Natural killer cell (primary cell): Measurements from ENCODE around the gene MYO1F. TPM values are rescaled to one million over a fixed set of nuclear protein-coding genes. Genes with fewer than 3 reads are reported as not detected.

Experiments used
- ATAC-seq, 3 donors: fragments of 150-1000 bp in 2 of 3; fragments of 200-7000 bp in 1 of 3; cut with Tn5 transposase; 1 replicate in 1 of 3; 2 replicates in 2 of 3; pipeline ENCODE4 v1.10.0; 2021; ENCODE audit warnings: mild to moderate bottlenecking in 2 of 3, moderate library complexity in 2 of 3
- DNase-seq, 2 donors: peaks; one replicate each; pipeline versions ENCODE4 v3.0.0 to v3.0.0-alpha.2; 2013 to 2021; ENCODE audit warnings: mixed read lengths in 1 of 2
- H3K27ac ChIP-seq: one replicate; pipeline ENCODE4 v1.5.1; 2013; ENCODE audit warnings: mild to moderate bottlenecking, low read length
- H3K27me3 ChIP-seq: one replicate; pipeline ENCODE4 v1.6.1; 2013; ENCODE audit warnings: low read length; ENCODE audit not compliant: control insufficient read depth, insufficient read depth
- H3K36me3 ChIP-seq: one replicate; pipeline ENCODE4 v1.6.1; 2013; ENCODE audit warnings: low read length; ENCODE audit not compliant: control insufficient read depth, insufficient read depth
- H3K4me1 ChIP-seq: one replicate; pipeline ENCODE4 v1.6.1; 2013; ENCODE audit warnings: low read length; ENCODE audit not compliant: control insufficient read depth, insufficient read depth
- H3K4me3 ChIP-seq: one replicate; pipeline ENCODE4 v1.5.1; 2013; ENCODE audit warnings: low read length
- H3K9me3 ChIP-seq: one replicate; pipeline ENCODE4 v1.6.1; 2013; ENCODE audit warnings: low read length; ENCODE audit not compliant: control insufficient read depth, insufficient read depth
- H3K27ac Mint-ChIP-seq, 2 donors: one replicate each; pipeline ENCODE4 v1.8.0; 2022; ENCODE audit warnings: mild to moderate bottlenecking in 2 of 2, mixed read lengths in 2 of 2, moderate library complexity in 1 of 2
- H3K27me3 Mint-ChIP-seq, 2 donors: one replicate each; pipeline ENCODE4 v1.8.0; 2022; ENCODE audit warnings: low read depth in 2 of 2, mixed read lengths in 2 of 2
- H3K36me3 Mint-ChIP-seq: one replicate; pipeline ENCODE4 v1.8.0; 2022; ENCODE audit warnings: mixed read lengths
- H3K4me1 Mint-ChIP-seq, 2 donors: one replicate each; pipeline ENCODE4 v1.8.0; 2022; ENCODE audit warnings: mixed read lengths in 2 of 2
- H3K4me3 Mint-ChIP-seq: one replicate; pipeline ENCODE4 v1.8.0; 2022; ENCODE audit warnings: mild to moderate bottlenecking, moderate library complexity, mixed read lengths
- H3K9me3 Mint-ChIP-seq, 2 donors: one replicate each; pipeline ENCODE4 v1.8.0; 2022; ENCODE audit warnings: mixed read lengths in 2 of 2
- WGBS: methylation state at CpG from one replicate; pipeline ENCODE4 v1.1.7; 2013; ENCODE audit warnings: missing lambda C conversion rate; ENCODE audit not compliant: insufficient coverage; 5-methylcytosine and 5-hydroxymethylcytosine counted together
- intact Hi-C: fragments of 100-400 bp; cut with micrococcal nuclease; formaldehyde crosslinking; loops from one replicate; pipeline ENCODE4 v1.14.2; 2022
- total RNA-seq, 4 donors: library from RNA; stranded (reverse); fragments of 120-200 nt in 1 of 4; gene quantifications; one replicate each; pipeline versions ENCODE4 v1.2.3 to v1.2.4, GENCODE V29; 2013 to 2022
- TF ChIP-seq, protein P1 (sequence below): fragments of 200-600 bp; IDR thresholded peaks from one replicate; pipeline ENCODE4 v1.8.0; 2022; ENCODE audit warnings: antibody characterized with exemption

Gene MYO1F
- total RNA-seq, 3 donors from 2014 or later (not counting 1 experiment from before 2014, with no cell fraction given), result 971 to 1,223 (median 1,014) TPM

DNA sequence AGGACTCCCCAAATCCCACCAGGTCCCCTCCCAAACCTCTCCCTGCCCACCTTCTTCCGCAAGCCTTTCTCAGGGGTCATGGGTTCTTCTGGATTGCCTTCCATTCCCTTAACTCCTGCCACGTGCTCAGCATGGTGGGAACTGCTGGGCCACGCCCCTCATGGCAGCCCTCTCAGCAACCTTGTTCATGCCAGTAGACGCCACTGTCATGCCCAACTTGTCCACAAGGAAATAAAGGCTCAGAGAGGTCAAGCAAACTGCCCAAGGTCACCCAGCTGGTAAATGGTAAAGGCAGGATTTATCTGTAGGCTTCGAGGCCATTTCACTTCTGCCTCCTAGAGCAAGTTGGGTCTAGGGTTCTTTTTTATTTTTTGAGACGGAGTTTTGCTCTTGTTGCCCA, 85.7 kb downstream of the MYO1F start:
- H3K27ac ChIP-seq, result no peak overlapping the region
- H3K9me3 ChIP-seq, result no peaks in the 10 kb centered on the region
- Mint-ChIP-seq H3K9me3 (no peaks in the 10 kb centered on the region), H3K4me1 (peaks cover 20 to 26% of the 10 kb centered on the region in 2 donors), H3K27ac (no peak overlapping the region), H3K4me3 (no peak overlapping the region), H3K27me3 (no peaks in the 10 kb centered on the region), H3K36me3 (no peaks in the 10 kb centered on the region)
- TF ChIP-seq, protein P1, sequence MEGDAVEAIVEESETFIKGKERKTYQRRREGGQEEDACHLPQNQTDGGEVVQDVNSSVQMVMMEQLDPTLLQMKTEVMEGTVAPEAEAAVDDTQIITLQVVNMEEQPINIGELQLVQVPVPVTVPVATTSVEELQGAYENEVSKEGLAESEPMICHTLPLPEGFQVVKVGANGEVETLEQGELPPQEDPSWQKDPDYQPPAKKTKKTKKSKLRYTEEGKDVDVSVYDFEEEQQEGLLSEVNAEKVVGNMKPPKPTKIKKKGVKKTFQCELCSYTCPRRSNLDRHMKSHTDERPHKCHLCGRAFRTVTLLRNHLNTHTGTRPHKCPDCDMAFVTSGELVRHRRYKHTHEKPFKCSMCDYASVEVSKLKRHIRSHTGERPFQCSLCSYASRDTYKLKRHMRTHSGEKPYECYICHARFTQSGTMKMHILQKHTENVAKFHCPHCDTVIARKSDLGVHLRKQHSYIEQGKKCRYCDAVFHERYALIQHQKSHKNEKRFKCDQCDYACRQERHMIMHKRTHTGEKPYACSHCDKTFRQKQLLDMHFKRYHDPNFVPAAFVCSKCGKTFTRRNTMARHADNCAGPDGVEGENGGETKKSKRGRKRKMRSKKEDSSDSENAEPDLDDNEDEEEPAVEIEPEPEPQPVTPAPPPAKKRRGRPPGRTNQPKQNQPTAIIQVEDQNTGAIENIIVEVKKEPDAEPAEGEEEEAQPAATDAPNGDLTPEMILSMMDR, result no peak
- ATAC-seq (no peak), DNase-seq (no peak)
- H3K27me3 ChIP-seq, result no peaks in the 10 kb centered on the region
- H3K4me3 ChIP-seq, result no peak overlapping the region
- peaks cover 39% of the 10 kb centered on the region for H3K4me1 ChIP-seq
- intact Hi-C loops, result no loop called here
- H3K36me3 ChIP-seq, result peaks cover 18% of the 10 kb centered on the region
- 93% methylated on average over 6 of the region's 6 CpGs for WGBS

DNA sequence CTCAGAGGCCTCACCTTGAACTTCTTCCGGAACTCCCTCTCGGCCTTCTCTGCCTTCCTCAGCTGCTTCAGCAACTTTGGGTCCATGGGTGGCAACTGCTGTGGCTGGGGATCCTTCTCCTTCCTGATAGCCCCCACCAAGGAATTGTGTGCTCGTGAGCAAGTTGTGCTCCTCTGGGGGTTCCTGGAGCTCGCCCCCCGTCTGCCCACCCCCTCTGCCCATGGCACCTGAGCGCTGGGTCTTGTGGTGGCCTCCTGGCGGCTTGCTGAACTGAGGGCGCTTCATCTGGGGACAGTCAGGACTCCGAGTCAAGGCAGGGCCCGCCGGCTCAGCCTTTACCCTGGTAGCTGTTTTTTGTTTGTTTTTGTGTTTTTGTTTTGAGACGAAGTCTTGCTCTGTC, 86.4 kb downstream of the MYO1F start:
- H3K9me3 Mint-ChIP-seq, result no peaks in the 10 kb centered on the region
- Histone ChIP-seq H3K27me3 (no peaks in the 10 kb centered on the region), H3K4me3 (no peak overlapping the region), H3K27ac (no peak overlapping the region), H3K9me3 (no peaks in the 10 kb centered on the region), H3K4me1 (peaks cover 43% of the 10 kb centered on the region), H3K36me3 (peaks cover 25% of the 10 kb centered on the region)
- H3K36me3 Mint-ChIP-seq, result no peaks in the 10 kb centered on the region
- WGBS, result 85% methylated on average over 12 of the region's 12 CpGs
- no peak overlapping the region for H3K4me3 Mint-ChIP-seq
- H3K27me3 Mint-ChIP-seq, result no peaks in the 10 kb centered on the region
- H3K4me1 Mint-ChIP-seq, result peaks cover 26 to 32% of the 10 kb centered on the region in 2 donors
- TF ChIP-seq, protein P1, result no peak
- intact Hi-C loops, result no loop called here
- H3K27ac Mint-ChIP-seq, result peak overlapping the region; percentile 45 to 47
- no peak for ATAC-seq
- DNase-seq, result no peak

DNA sequence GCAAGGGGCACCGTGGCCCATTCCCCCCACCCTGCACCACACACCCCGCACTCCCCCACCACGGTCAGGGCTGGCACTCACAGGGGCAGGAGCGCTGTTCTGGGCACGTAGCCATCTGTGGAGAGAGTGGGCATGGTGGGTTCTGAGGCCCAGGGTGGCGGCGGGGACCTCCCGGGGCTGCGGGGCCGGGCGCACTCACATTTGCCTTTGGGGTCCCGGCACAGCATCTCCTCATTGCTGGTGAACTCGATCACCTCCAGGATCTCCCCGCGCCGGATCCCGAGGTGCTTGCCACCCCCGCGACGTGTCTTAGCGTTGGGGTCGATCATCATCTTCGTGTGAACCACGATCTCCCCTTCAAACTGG, 86.9 kb downstream of the MYO1F start:
- intact Hi-C loops, result no loop called here
- H3K4me3 Mint-ChIP-seq, result no peak overlapping the region
- H3K9me3 Mint-ChIP-seq, result no peaks in the 10 kb centered on the region
- H3K27ac Mint-ChIP-seq, result peak overlapping the region; percentile 45 to 47
- no peaks in the 10 kb centered on the region for H3K36me3 Mint-ChIP-seq
- Histone ChIP-seq H3K4me1 (peaks cover 43% of the 10 kb centered on the region), H3K27me3 (no peaks in the 10 kb centered on the region), H3K4me3 (no peak overlapping the region), H3K27ac (no peak overlapping the region), H3K9me3 (no peaks in the 10 kb centered on the region), H3K36me3 (peaks cover 29% of the 10 kb centered on the region)
- TF ChIP-seq, protein P1, result no peak
- no peak for DNase-seq
- 76% methylated on average over 22 of the region's 24 CpGs for WGBS
- ATAC-seq, result no peak
- peaks cover 26 to 32% of the 10 kb centered on the region in 2 donors for H3K4me1 Mint-ChIP-seq
- no peaks in the 10 kb centered on the region for H3K27me3 Mint-ChIP-seq
